GM13976 (cell line): Measurements from ENCODE around the gene NCAM1.

Experiments
- DNase-seq: peaks from one replicate; pipeline ENCODE4 v3.0.0; 2012; ENCODE audit warnings: low spot score
- in situ Hi-C: fragments of 300-500 bp; cut with MboI; formaldehyde crosslinking; loops from one replicate; pipeline ENCODE4 v1.12.0; 2022; ENCODE audit warnings: low sequenced_read_pairs, mixed read lengths, inconsistent platforms; ENCODE audit not compliant: unreplicated experiment
- TF ChIP-seq, protein P1 (sequence below): IDR thresholded peaks from 2 replicates; pipeline ENCODE4 v1.5.1; 2012; ENCODE audit warnings: borderline replicate concordance, mild to moderate bottlenecking; ENCODE audit not compliant: insufficient read depth; ENCODE audit errors: extremely low read depth, missing control alignments, control extremely low read depth

The NCAM1 gene

DNA sequence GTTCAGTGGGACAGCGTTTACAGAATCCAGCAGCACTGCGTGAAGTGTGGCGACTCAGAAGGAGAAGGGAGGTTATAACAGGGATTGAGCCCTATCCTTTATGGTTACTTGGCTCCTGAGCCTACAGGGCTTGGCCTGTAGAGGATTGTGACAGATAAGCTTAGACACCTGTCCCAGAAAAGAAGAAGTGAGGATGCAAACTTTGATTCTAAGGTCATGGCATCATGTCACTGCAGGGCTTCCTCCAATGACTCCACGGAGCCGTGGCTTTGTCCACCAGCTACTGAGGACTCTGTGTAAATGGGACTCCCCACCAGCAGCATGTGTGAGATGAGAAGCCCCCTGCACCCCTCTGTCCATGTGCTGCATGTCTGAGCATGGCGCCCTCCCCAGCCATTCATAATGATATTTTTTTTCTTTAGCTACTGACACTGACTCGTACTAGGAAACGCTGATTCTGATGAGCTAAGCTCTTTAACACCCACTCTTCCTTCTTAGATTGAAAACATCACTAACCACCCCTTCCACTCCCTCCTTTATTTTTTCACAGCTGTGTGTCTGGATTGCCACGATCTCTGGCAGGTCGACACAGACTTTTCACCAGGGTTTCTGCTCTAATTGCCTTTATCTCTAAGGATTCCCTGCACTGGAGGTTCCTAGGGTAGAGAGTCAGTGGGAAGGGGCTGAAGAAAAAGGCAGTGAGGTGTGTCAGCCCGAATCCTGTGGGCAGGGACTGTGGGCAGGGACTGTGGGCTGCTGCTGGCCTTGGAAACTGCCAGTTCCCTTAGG lies 287.7 kb downstream of the NCAM1 start:
- TF ChIP-seq, protein P1, sequence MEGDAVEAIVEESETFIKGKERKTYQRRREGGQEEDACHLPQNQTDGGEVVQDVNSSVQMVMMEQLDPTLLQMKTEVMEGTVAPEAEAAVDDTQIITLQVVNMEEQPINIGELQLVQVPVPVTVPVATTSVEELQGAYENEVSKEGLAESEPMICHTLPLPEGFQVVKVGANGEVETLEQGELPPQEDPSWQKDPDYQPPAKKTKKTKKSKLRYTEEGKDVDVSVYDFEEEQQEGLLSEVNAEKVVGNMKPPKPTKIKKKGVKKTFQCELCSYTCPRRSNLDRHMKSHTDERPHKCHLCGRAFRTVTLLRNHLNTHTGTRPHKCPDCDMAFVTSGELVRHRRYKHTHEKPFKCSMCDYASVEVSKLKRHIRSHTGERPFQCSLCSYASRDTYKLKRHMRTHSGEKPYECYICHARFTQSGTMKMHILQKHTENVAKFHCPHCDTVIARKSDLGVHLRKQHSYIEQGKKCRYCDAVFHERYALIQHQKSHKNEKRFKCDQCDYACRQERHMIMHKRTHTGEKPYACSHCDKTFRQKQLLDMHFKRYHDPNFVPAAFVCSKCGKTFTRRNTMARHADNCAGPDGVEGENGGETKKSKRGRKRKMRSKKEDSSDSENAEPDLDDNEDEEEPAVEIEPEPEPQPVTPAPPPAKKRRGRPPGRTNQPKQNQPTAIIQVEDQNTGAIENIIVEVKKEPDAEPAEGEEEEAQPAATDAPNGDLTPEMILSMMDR, result no peak
- no peak for DNase-seq
- in situ Hi-C loops, result no loop called here

DNA sequence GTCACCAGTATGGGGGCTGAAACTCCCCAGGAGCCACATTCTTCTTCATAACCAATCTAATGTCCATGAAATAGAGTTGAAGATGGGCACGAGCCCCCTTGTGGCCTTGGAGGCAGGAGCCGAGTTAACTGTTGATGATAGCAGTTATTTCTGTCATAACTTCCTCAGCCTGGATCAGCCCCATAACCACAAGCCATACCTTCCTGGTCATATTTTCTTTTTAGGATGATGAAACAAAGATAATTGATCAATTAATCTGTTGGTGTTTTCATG lies 288.2 kb downstream of the NCAM1 start:
- in situ Hi-C loops, result no loop called here
- TF ChIP-seq, protein P1, result no peak
- DNase-seq, result no peak

DNA sequence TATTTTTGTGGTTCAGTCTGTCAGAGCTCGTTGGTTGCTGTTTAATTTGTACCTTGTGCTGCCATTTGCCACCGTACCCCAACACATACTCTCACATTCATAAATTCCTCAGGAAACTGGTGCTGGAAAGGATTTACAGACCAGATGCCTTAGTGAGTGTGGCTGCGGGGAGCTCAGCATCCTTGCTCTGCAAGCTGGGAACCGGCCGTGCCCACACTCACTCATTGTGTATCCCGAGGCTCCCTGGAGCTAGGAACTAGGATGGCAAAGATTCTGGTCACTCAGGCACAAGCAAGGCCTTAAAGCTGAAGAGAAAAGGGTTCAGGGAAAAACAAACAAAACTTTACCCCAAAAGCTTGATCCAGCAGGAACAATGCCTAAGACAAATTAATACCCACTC lies 288.6 kb downstream of the NCAM1 start:
- in situ Hi-C loops, result no loop called here
- TF ChIP-seq, protein P1, result no peak
- DNase-seq, result no peak

DNA sequence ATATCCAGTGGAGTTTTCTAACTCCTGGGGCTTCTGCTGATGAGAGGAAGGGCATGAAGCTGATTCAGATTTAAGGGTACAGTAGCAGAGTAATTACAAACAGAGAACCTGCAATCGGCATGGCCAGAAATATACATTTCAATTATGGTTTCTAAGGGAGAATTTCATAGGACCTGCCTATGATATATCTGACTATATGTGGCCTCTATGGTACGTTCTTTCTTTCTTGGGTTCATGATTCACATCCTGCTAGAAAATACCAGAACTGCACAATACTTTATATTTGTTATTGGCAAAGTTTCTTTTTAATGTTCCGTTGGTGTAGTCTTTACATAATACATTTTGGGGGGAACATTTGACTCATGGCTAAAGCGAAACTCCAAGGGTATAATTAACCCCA lies 290.1 kb downstream of the NCAM1 start:
- in situ Hi-C loops, result no loop called here
- DNase-seq, result no peak
- TF ChIP-seq, protein P1, result no peak

DNA sequence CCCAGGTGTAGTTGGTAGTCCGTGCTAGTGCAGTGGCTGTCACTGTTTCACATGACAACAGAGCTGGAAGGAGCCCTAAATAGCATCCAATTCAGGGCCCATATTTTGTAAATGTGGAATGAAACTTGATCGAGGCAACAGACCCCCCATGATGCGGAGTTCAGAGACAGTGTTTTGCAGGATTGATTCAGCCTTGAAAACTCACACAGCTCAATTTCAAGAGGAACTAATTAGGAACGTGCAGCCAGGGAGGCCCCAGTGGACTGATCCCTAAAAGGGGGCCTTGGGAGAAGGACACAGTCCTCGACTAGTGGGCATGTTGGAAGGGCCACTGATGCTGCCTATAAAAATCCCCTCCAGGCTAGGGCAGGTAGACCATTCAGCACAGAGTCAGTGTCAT lies 292.2 kb downstream of the NCAM1 start:
- TF ChIP-seq, protein P1, result no peak
- DNase-seq, result no peak
- in situ Hi-C loops, result no loop called here

DNA sequence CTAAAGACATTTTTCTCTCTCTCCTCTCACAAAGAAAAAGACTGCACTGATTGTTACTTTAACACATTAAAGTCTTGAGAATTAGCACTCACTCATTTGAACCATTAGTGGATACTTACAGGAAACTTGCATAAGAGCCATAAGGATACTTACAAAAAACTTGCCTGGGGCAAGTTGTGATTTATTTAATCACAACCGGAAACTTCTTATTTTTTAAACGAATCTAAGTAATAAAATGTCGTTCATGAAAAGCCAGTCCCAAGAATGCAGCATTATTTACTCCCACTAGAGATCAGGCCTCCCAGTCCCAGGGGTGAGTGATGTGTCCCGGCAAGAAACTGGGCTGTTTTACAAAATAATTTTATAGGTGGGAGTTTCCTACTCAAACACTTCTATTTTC lies 293.9 kb downstream of the NCAM1 start:
- TF ChIP-seq, protein P1, result no peak
- in situ Hi-C loops, result no loop called here
- no peak for DNase-seq

DNA sequence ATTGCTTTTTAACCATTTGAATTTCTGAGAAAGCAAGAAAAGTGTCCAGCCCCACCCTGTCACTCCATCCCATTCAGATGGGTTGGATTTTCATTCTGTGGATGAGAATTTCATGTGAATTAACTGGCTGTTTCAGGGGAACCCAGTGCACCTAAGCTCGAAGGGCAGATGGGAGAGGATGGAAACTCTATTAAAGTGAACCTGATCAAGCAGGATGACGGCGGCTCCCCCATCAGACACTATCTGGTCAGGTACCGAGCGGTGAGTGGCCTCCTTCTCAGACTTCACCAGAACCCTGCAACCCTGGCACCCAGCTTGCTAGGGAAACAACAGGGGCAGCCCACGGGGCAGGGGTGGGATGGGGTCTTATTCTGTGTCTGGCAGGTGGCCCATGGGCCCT lies 294.5 kb downstream of the NCAM1 start:
- in situ Hi-C loops, result no loop called here
- no peak for DNase-seq
- TF ChIP-seq, protein P1, result no peak
